GM21619 (cell line): ENCODE measurements around the gene TMEM131L.
"Not testable (repeated sequence)": the region's sequence is repeated elsewhere in the genome, so short reads cannot be mapped to it uniquely, and the experiment has no call there.

Source experiments
- ATAC-seq: cut with Tn5 transposase; IDR thresholded peaks from one replicate; pipeline ENCODE4 v1.9.1; 2021; ENCODE audit not compliant: unreplicated experiment

The TMEM131L gene, protein sequence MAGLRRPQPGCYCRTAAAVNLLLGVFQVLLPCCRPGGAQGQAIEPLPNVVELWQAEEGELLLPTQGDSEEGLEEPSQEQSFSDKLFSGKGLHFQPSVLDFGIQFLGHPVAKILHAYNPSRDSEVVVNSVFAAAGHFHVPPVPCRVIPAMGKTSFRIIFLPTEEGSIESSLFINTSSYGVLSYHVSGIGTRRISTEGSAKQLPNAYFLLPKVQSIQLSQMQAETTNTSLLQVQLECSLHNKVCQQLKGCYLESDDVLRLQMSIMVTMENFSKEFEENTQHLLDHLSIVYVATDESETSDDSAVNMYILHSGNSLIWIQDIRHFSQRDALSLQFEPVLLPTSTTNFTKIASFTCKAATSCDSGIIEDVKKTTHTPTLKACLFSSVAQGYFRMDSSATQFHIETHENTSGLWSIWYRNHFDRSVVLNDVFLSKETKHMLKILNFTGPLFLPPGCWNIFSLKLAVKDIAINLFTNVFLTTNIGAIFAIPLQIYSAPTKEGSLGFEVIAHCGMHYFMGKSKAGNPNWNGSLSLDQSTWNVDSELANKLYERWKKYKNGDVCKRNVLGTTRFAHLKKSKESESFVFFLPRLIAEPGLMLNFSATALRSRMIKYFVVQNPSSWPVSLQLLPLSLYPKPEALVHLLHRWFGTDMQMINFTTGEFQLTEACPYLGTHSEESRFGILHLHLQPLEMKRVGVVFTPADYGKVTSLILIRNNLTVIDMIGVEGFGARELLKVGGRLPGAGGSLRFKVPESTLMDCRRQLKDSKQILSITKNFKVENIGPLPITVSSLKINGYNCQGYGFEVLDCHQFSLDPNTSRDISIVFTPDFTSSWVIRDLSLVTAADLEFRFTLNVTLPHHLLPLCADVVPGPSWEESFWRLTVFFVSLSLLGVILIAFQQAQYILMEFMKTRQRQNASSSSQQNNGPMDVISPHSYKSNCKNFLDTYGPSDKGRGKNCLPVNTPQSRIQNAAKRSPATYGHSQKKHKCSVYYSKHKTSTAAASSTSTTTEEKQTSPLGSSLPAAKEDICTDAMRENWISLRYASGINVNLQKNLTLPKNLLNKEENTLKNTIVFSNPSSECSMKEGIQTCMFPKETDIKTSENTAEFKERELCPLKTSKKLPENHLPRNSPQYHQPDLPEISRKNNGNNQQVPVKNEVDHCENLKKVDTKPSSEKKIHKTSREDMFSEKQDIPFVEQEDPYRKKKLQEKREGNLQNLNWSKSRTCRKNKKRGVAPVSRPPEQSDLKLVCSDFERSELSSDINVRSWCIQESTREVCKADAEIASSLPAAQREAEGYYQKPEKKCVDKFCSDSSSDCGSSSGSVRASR (N-terminal part only)

GRCh38 chr4:153466081-153466948 lies at the start of gene TMEM131L:
TMEM131L (plus strand) TSS chr4:153466360; CDS start chr4:153466398, 38 bp downstream.
- ATAC-seq, result peak; percentile 34

DNA sequence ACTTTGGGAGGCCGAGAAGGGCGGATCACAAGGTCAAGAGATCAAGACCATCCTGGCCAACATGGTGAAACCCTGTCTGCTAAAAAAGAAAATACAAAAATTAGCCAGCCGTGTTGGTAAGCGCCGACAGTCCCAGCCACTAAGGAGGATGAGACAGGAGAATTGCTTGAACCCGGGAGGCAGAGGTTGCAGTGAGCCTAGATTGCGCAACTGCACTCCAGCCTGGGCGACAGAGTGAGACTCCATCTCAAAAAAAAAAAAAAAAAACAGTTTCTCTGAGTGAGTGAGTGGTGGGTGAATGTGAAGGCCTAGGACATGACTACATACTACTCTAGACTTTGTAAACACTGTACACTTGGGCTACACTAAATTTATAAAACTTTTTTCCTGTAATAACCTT lies 49.7 kb upstream of the TMEM131L start:
- ATAC-seq, result not testable (repeated sequence)

- no peak for ATAC-seq
Observed at GRCh38 chr4:153418121-153418520, 48.0 kb upstream of the TMEM131L start.

DNA sequence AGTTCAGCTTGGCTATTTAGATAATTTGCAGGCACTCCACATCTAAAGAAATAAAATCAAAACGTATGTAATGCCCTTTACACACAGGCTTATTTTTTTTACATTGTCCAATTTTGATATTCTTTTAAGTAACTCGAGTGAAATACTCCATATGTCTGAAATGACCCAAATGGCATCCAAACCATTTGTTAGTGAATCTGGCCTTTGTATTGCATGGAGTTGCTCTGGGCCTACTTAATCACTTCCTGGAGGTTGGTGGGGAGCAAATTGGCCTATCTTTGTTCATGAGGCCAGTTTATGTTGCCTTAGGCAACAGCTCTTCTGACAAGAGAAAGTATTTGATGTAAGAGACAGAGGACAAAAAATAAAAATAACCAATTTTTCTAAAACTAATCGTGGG lies 47.6 kb upstream of the TMEM131L start:
- ATAC-seq, result no peak

DNA sequence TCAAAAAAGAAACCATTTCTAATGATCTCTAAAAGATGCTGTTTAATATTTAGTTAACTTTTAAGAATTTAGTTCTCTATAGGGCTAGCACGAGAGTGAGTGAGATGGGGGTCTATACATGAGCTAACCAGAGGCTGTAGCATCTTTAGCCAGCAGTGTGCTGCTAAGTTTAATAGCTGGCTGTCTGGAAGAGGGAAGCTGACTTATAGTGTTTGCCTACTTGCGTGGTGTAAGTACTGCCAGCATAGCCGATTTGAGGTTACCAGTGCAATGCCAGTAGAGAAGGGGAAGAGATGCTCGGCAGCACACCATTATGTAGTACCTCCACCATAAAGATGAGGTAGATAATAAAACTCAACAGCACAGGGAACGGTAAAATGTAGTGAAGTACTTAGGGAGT lies 47.1 kb upstream of the TMEM131L start:
- ATAC-seq, result no peak

- ATAC-seq, result no peak
Observed at GRCh38 chr4:153419673-153420278, 46.4 kb upstream of the TMEM131L start.

DNA sequence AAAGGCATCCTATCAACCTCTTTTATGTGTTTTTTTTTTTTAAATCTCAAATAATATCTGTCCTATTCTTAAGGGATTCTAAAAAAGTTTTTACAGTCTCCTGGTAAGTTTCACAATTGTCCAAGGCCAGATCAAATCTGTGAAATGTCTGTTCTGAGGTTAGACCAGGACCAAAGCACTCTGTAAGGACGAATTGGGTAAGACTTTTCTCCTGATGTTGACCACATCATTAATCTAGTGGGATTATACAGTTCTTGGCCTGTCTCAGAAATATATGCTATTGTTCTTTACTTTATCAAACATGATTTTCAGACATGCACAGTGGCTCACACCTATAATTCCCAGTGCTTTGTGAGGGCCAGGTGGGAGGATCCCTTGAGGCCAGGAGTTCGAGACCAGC lies 45.8 kb upstream of the TMEM131L start:
- no peak for ATAC-seq

DNA sequence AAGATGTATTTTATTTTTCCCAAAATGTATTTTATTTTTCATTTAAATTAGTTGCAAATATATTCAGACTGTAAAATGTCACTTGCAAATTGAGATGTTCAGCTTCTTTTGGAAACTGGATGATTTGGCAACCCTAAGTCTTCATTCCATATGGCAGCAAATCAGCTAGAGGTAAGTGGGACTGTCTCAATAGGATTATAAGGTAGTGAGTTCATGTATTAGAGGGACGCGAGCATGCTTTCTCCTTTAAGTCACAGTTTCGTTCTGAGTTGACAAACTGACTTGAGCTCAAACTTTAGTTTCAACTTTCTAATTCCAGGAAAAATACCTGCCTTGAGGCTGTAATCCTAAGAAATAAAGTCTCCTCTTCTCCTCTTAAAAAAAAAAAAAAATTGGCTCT lies 44.2 kb upstream of the TMEM131L start:
- peak; percentile 71 for ATAC-seq

GRCh38 chr4:153426207-153426885 lies 39.8 kb upstream of the TMEM131L start:
- peak; percentile 52 for ATAC-seq

GRCh38 chr4:153427363-153428071 lies 38.6 kb upstream of the TMEM131L start:
- ATAC-seq, result no peak

DNA sequence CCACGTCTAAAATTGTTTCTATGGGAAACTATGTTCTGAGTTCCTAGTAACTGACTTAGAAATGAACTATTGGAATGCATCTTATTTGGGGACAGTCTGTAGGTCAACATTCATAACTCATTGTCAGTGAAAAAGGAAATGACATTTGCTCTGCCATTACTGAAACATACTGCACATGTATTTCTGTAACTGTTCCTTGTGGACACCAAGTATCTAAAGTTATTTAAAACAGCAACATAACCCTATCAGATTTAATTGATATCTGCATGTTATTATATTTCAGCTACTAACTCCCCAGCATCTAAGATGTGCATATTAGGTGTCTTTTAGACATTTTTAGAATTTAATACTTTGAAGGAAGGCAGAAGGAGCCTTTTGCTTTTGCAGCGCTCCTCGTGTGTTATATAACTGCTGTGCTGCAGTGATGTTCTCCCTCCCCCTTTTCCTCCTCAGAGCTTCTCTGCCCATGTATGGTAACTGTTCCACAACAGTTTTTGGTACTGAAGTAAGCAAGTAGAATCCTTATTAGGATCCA lies 37.2 kb upstream of the TMEM131L start:
- no peak for ATAC-seq

DNA sequence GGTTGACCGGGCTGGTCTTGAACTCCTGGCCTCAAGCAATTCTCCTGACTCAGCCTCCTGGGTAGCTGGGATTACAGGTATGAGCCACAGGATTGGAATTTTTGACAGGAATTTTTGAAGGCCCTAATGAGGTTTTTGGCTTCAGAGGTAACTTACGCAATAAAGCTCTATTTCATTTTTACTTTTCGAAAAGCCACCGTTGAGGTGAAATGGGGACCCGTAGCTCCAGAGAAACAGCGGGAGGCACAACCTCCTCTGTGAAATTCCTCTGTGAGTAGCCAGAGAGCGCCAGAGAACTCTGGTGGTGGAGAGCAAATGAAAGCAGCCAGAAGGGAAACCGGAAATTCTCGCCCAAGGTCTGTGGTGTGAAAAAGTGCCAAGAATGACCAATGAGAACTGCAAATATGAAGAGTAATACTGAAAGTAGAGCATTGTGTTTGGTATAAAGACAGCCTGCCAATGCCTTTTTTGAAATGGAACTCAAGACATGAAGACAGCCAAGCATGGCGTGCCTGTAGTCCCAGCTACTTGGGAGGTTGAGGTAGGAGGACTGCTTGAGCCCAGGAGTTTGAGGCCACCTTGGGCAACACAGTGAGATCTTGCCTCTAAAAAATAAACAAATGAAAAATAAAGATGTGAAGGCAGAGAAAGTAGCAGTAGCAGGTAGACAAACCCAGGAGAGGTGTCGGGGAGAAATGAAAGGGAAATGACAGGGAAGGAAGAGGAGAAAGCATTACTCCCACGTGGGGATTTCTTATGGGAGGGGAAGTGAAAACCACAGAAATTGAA lies 33.0 kb upstream of the TMEM131L start:
- ATAC-seq, result peak; percentile 92

DNA sequence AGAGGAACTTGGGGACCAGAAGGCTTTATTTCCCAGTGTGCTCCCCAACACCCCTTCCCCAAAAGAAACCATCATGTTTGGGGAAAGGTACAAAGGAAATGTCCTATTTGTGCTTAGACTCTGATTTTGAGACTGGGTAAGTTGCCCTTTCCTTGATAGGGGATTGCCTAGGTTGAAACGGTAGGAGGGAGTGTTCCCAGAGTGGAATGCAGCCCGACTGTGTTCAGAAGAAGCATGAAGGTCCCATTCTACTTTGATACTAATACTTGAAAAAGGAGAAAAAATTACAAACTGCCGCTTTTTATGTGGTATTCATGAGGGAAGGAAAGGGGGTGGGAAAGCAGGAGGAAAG lies 32.4 kb upstream of the TMEM131L start:
- ATAC-seq, result no peak

GRCh38 chr4:153434190-153434589 lies 32.0 kb upstream of the TMEM131L start:
- no peak for ATAC-seq

- peak; percentile 71 for ATAC-seq
Observed at GRCh38 chr4:153438916-153439756, 27.0 kb upstream of the TMEM131L start.

GRCh38 chr4:153439831-153440230 lies 26.3 kb upstream of the TMEM131L start:
- ATAC-seq, result peak; percentile 2

- no peak for ATAC-seq
Observed at GRCh38 chr4:153440475-153440874, 25.7 kb upstream of the TMEM131L start.
